HepG2 (cell line): ENCODE measurements around the gene NATD1. TPM values are rescaled to one million over a fixed set of nuclear protein-coding genes. Genes with fewer than 3 reads are reported as not detected.

Experiments
- ARNTL ChIP-seq: sonication (generic); formaldehyde crosslinking; IDR thresholded peaks from 2 replicates; pipeline ENCODE4 v1.4.0; 2020; ENCODE audit warnings: mild to moderate bottlenecking, missing genetic modification reagents
- EEA1 ChIP-seq: sonication (generic); formaldehyde crosslinking; IDR thresholded peaks from 2 replicates; pipeline ENCODE4 v1.5.1; 2020; ENCODE audit warnings: mild to moderate bottlenecking, missing genetic modification reagents, borderline replicate concordance
- HOXD1 ChIP-seq: sonication (generic); formaldehyde crosslinking; IDR thresholded peaks from 2 replicates; pipeline ENCODE4 v1.5.0; 2020; ENCODE audit warnings: missing genetic modification reagents
- MAF1 ChIP-seq: sonication (generic); formaldehyde crosslinking; IDR thresholded peaks from 2 replicates; pipeline ENCODE4 v1.5.0; 2020; ENCODE audit warnings: missing genetic modification reagents, borderline replicate concordance
- MED13 ChIP-seq: sonication (generic); formaldehyde crosslinking; IDR thresholded peaks from 2 replicates; pipeline ENCODE4 v1.5.0; 2020; ENCODE audit warnings: missing genetic modification reagents
- NFATC3 ChIP-seq: sonication (generic); formaldehyde crosslinking; IDR thresholded peaks from 2 replicates; pipeline ENCODE4 v1.5.1; 2020; ENCODE audit warnings: mild to moderate bottlenecking, missing genetic modification reagents
- NFE2L2 ChIP-seq: fragments of 150-350 bp; IDR thresholded peaks from 2 replicates; pipeline ENCODE4 v1.6.1; 2014; ENCODE audit warnings: low read length
- NKX3-1 ChIP-seq: sonication (generic); formaldehyde crosslinking; IDR thresholded peaks from 2 replicates; pipeline ENCODE4 v1.5.0; 2020; ENCODE audit warnings: missing genetic modification reagents
- PAF1 ChIP-seq: IDR thresholded peaks from 2 replicates; pipeline ENCODE4 v1.6.1; 2016; ENCODE audit warnings: missing genetic modification reagents, missing compliant biosample characterization
- PCBP1 ChIP-seq: fragments of 200-400 bp; formaldehyde crosslinking; IDR thresholded peaks from 2 replicates; pipeline ENCODE4 v1.6.1; 2017; ENCODE audit warnings: mild to moderate bottlenecking, low read depth, low read length, borderline replicate concordance
- PLRG1 ChIP-seq: fragments of 450-650 bp; conservative IDR thresholded peaks from 2 replicates; pipeline ENCODE4 v1.6.1; 2016
- PLSCR1 ChIP-seq: sonication (generic); formaldehyde crosslinking; IDR thresholded peaks from 2 replicates; pipeline ENCODE4 v1.5.0; 2020; ENCODE audit warnings: missing genetic modification reagents, mild to moderate bottlenecking, borderline replicate concordance
- POLR2AphosphoS2 ChIP-seq: IDR thresholded peaks from 2 replicates; pipeline ENCODE4 v1.6.1; 2011; ENCODE audit warnings: low read depth, low read length, improper control_type of control experiment
- RAD51 ChIP-seq: fragments of 450-650 bp; IDR thresholded peaks from 2 replicates; pipeline ENCODE4 v1.6.1; 2016; ENCODE audit warnings: borderline replicate concordance
- SAP130 ChIP-seq: IDR thresholded peaks from 2 replicates; pipeline ENCODE4 v1.6.1; 2016; ENCODE audit warnings: low read depth
- THYN1 ChIP-seq: sonication (generic); formaldehyde crosslinking; IDR thresholded peaks from 2 replicates; pipeline ENCODE4 v1.8.1; 2023; ENCODE audit warnings: low read depth, mild to moderate bottlenecking, moderate library complexity, missing genetic modification reagents, borderline replicate concordance
- ZBTB39 ChIP-seq: sonication (generic); formaldehyde crosslinking; IDR thresholded peaks from 2 replicates; pipeline ENCODE4 v1.5.0; 2020; ENCODE audit warnings: missing genetic modification reagents
- ZFP62 ChIP-seq: sonication (generic); formaldehyde crosslinking; IDR thresholded peaks from 2 replicates; pipeline ENCODE4 v1.4.0; 2020; ENCODE audit warnings: missing genetic modification reagents
- ZNF121 ChIP-seq: sonication (generic); formaldehyde crosslinking; IDR thresholded peaks from 2 replicates; pipeline ENCODE4 v1.5.0; 2020; ENCODE audit warnings: mild to moderate bottlenecking, missing genetic modification reagents
- ZNF160 ChIP-seq: sonication (generic); formaldehyde crosslinking; IDR thresholded peaks from 2 replicates; pipeline ENCODE4 v1.8.0; 2022; ENCODE audit warnings: mild to moderate bottlenecking, inconsistent platforms, missing genetic modification reagents
- ZNF263 ChIP-seq: sonication (generic); formaldehyde crosslinking; IDR thresholded peaks from 2 replicates; pipeline ENCODE4 v1.4.0; 2020; ENCODE audit warnings: missing genetic modification reagents
- ZNF367 ChIP-seq: sonication (generic); formaldehyde crosslinking; IDR thresholded peaks from 2 replicates; pipeline ENCODE4 v1.4.0; 2020; ENCODE audit warnings: missing genetic modification reagents, borderline replicate concordance
- ZNF644 ChIP-seq: IDR thresholded peaks from 2 replicates; pipeline ENCODE4 v1.6.1; 2016; ENCODE audit warnings: low read depth
- ZSCAN31 ChIP-seq: sonication (generic); formaldehyde crosslinking; IDR thresholded peaks from 2 replicates; pipeline ENCODE4 v1.5.0; 2020; ENCODE audit warnings: low read depth, mild to moderate bottlenecking, missing genetic modification reagents
- polyA plus RNA-seq, 8 experiments: library from polyadenylated mRNA; depleted of rRNA in 3 of 8; stranded (reverse) in 7 of 8; unstranded in 1 of 8; fragments of >200 nt; fragmentation: Illumina TruSeq in 4 of 8; extraction: Trizol in 4 of 8; gene quantifications; 2 replicates each; pipeline versions ENCODE4 v1.2.1 to v1.2.3, GENCODE V29; 2011 to 2016; ENCODE audit warnings: low read depth in 4 of 8, missing spikeins in 1 of 8, mixed read lengths in 1 of 8; ENCODE audit not compliant: insufficient read depth in 1 of 8
- total RNA-seq, 5 experiments: library from RNA; depleted of rRNA; stranded (reverse); fragments of >200 nt; fragmentation: Illumina TruSeq; extraction: Trizol; gene quantifications; 2 replicates each; pipeline ENCODE4 v1.2.3, GENCODE V29; 2016; ENCODE audit warnings: low read depth in 1 of 5
- TF ChIP-seq, protein P1 (sequence below): sonication (generic); formaldehyde crosslinking; IDR thresholded peaks from 2 replicates; pipeline ENCODE4 v1.8.0; 2022; ENCODE audit warnings: mild to moderate bottlenecking, missing genetic modification reagents, borderline replicate concordance
- TF ChIP-seq, protein P2 (sequence below): sonication (generic); formaldehyde crosslinking; conservative IDR thresholded peaks from 2 replicates; pipeline ENCODE4 v1.5.0; 2020; ENCODE audit warnings: missing genetic modification reagents

NATD1 gene
- total and polyA plus RNA-seq, 2 of the 13 experiments (the other 11 are each of a cell fraction or from before 2014, with no cell fraction given), result 0.31 to 2.3 TPM

GRCh38 chr17:21287703-21288449, 34.7 kb upstream of the NATD1 start (continued):
- TF ChIP-seq, protein P1, sequence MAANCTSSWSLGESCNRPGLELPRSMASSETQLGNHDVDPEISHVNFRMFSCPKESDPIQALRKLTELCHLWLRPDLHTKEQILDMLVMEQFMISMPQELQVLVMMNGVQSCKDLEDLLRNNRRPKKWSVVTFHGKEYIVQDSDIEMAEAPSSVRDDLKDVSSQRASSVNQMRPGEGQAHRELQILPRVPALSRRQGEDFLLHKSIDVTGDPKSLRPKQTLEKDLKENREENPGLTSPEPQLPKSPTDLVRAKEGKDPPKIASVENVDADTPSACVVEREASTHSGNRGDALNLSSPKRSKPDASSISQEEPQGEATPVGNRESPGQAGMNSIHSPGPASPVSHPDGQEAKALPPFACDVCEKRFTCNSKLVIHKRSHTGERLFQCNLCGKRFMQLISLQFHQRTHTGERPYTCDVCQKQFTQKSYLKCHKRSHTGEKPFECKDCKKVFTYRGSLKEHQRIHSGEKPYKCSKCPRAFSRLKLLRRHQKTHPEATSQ (CRISPR knock-in tag), result no peak
- TF ChIP-seq ZFP62 (CRISPR knock-in tag), result no peak
- TF ChIP-seq THYN1 (CRISPR knock-in tag), result no peak
- peak; percentile 87; the same call in 1 of the 2 replicates for TF ChIP-seq ARNTL (CRISPR knock-in tag)
- TF ChIP-seq, protein P2, sequence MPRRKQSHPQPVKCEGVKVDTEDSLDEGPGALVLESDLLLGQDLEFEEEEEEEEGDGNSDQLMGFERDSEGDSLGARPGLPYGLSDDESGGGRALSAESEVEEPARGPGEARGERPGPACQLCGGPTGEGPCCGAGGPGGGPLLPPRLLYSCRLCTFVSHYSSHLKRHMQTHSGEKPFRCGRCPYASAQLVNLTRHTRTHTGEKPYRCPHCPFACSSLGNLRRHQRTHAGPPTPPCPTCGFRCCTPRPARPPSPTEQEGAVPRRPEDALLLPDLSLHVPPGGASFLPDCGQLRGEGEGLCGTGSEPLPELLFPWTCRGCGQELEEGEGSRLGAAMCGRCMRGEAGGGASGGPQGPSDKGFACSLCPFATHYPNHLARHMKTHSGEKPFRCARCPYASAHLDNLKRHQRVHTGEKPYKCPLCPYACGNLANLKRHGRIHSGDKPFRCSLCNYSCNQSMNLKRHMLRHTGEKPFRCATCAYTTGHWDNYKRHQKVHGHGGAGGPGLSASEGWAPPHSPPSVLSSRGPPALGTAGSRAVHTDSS (CRISPR knock-in tag), result no peak
- 0 out of 2 replicates have a peak, but pooled peaks have one; percentile 25 for TF ChIP-seq ZNF160 (CRISPR knock-in tag)
- no peak for TF ChIP-seq PCBP1
- TF ChIP-seq HOXD1 (CRISPR knock-in tag), result no peak
- TF ChIP-seq MED13, result no peak
- peak; percentile 95 for TF ChIP-seq SAP130 (CRISPR knock-in tag)
- TF ChIP-seq NFATC3, result no peak
- TF ChIP-seq ZNF367 (CRISPR knock-in tag), result no peak
- TF ChIP-seq NFE2L2, result peak; percentile 50; the same call in 1 of the 2 replicates
- TF ChIP-seq NKX3-1 (CRISPR knock-in tag), result no peak
- peak; percentile 90 for TF ChIP-seq ZNF121 (CRISPR knock-in tag)
- TF ChIP-seq RAD51, result no peak
- 0 out of 2 replicates have a peak, but pooled peaks have one; percentile 40 for TF ChIP-seq POLR2AphosphoS2
- TF ChIP-seq PLSCR1 (CRISPR knock-in tag), result no peak
- no peak for TF ChIP-seq PLRG1
- TF ChIP-seq ZBTB39 (CRISPR knock-in tag), result no peak
- peak; percentile 45; the same call in 1 of the 2 replicates for TF ChIP-seq ZNF644 (CRISPR knock-in tag)
- TF ChIP-seq MAF1 (CRISPR knock-in tag), result no peak
- TF ChIP-seq ZSCAN31 (CRISPR knock-in tag), result peak; percentile 60; the same call in 1 of the 2 replicates
- no peak for TF ChIP-seq PAF1 (CRISPR knock-in tag)
- peak; percentile 91 for TF ChIP-seq ZNF263 (CRISPR knock-in tag)
- TF ChIP-seq EEA1 (CRISPR knock-in tag), result no peak
